Ovary (tissue), 9 donors: ENCODE data around the gene GABRG3. TPM values are rescaled to one million over a fixed set of nuclear protein-coding genes. Genes with fewer than 3 reads are reported as not detected.

Experiments
- DNase-seq, 5 donors: peaks; one replicate each; pipeline ENCODE4 v3.0.0-alpha.2; 2019 to 2020
- H3K27ac ChIP-seq, 2 donors: fragments of 200-600 bp; one replicate each; pipeline versions ENCODE4 v1.5.1 to v1.8.0; 2019 to 2022
- H3K27me3 ChIP-seq: fragments of 200-600 bp; one replicate; pipeline ENCODE4 v1.8.0; 2022
- H3K36me3 ChIP-seq: fragments of 200-600 bp; sonication (generic); one replicate; pipeline ENCODE4 v1.5.1; 2019
- H3K4me1 ChIP-seq: one replicate; pipeline ENCODE4 v1.8.1; 2013; ENCODE audit warnings: mild to moderate bottlenecking, moderate library complexity; ENCODE audit not compliant: insufficient read depth
- H3K4me3 ChIP-seq: fragments of 200-600 bp; sonication (generic); one replicate; pipeline ENCODE4 v1.5.1; 2017
- H3K9me3 ChIP-seq, 2 donors: fragments of 200-600 bp in 1 of 2; sonication (generic) in 1 of 2; one replicate each; pipeline versions ENCODE4 v1.5.1 to v1.8.1; 2013 to 2019; ENCODE audit warnings: mild to moderate bottlenecking in 1 of 2, moderate library complexity in 1 of 2
- EP300 ChIP-seq: sonication (generic); formaldehyde crosslinking; IDR thresholded peaks from one replicate; pipeline ENCODE4 v1.6.1; 2017; ENCODE audit warnings: antibody characterized with exemption
- POLR2A ChIP-seq: fragments of 450-650 bp; IDR thresholded peaks from one replicate; pipeline ENCODE4 v1.6.1; 2017; ENCODE audit warnings: antibody characterized with exemption, mild to moderate bottlenecking, moderate library complexity
- WGBS, 3 donors: extraction: QIAGEN DNeasy Blood & Tissue Kit in 1 of 3; methylation state at CpG; one replicate each; pipeline versions ENCODE4 v1.1.5 to v1.1.7; 2013 to 2017; 5-methylcytosine and 5-hydroxymethylcytosine counted together
- intact Hi-C, 4 donors: fragments of 100-400 bp; cut with DNase I; formaldehyde crosslinking; loops; one replicate each; pipeline versions ENCODE4 v1.11.0 to v1.15.1; 2022 to 2023
- polyA plus RNA-seq, 2 donors: library from polyadenylated mRNA; stranded (reverse); fragments of 200-250 nt in 1 of 2; fragments of 350-450 nt in 1 of 2; fragmentation: Illumina TruSeq in 1 of 2; extraction: RNeasy Lipid Tissue Mini Kit (QIAGEN cat#74804) in 1 of 2; gene quantifications; one replicate each; pipeline ENCODE4 v1.2.3, GENCODE V29; 2013 to 2014
- total RNA-seq, 7 donors: library from RNA; depleted of rRNA in 2 of 7; stranded (reverse); fragments of >200 nt in 2 of 7; fragmentation: NEBNext Ultra II Directional in 3 of 7; extraction: Animal tissue kit (Norgen Biotek cat#: 25700) in 3 of 7; gene quantifications; one replicate each; pipeline versions ENCODE4 v1.1.0 to v1.2.4, GENCODE V29; 2016 to 2023
- TF ChIP-seq, protein P1 (sequence below), 3 donors: fragments of 450-650 bp in 2 of 3; fragments of 200-600 bp in 1 of 3; IDR thresholded peaks; one replicate each; pipeline versions ENCODE4 v1.5.1 to v1.8.0; 2016 to 2022; ENCODE audit warnings: antibody characterized with exemption in 3 of 3, mild to moderate bottlenecking in 1 of 3
- donor health status: DM: no; HTN: no; CAD: no; lungs with moderate emphysema.
- donor health status: DM: no; HTN: no; CAD: no.
- donor health status: Bipolar disorder and iron deficiency.
- donor health status: DM: yes; HTN: yes; CAD: no.
- donor health status: DM: no; HTN: no; CAD: no.
- donor health status: DM: yes; HTN: yes; CAD: no.

The GABRG3 gene
- total and polyA plus RNA-seq, 9 donors: 0.01 to 0.18 (median 0.13) TPM; not detected in 6

DNA sequence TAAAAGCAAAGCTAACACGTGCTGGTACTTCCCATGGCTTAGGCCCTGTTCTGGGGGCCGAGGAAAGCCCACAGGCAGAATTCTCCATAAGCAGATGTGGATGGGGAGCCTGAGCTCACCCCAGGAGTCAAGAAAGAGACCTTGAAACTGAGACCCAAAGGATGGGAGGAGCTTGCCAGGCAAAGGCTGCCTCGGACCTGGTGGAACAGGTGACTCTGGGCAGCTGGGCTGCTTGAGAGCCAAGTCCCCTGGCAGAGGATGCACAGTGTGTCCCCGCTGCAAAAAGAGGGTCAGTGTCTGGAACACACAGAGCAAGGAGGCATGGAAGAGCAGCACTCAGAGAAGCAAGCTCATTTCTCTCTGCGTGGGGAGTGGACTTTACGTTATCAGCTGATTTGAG is 528.7 kb downstream of the GABRG3 start:
- no peaks in the 10 kb centered on the region for H3K4me1 ChIP-seq
- H3K4me3 ChIP-seq: no peak overlapping the region
- H3K36me3 ChIP-seq: no peaks in the 10 kb centered on the region
- WGBS, 3 donors: 44 to 55% (median 50%) methylated on average over 6 of the region's 6 CpGs
- DNase-seq: no peak
- no peak for TF ChIP-seq EP300
- TF ChIP-seq, protein P1, sequence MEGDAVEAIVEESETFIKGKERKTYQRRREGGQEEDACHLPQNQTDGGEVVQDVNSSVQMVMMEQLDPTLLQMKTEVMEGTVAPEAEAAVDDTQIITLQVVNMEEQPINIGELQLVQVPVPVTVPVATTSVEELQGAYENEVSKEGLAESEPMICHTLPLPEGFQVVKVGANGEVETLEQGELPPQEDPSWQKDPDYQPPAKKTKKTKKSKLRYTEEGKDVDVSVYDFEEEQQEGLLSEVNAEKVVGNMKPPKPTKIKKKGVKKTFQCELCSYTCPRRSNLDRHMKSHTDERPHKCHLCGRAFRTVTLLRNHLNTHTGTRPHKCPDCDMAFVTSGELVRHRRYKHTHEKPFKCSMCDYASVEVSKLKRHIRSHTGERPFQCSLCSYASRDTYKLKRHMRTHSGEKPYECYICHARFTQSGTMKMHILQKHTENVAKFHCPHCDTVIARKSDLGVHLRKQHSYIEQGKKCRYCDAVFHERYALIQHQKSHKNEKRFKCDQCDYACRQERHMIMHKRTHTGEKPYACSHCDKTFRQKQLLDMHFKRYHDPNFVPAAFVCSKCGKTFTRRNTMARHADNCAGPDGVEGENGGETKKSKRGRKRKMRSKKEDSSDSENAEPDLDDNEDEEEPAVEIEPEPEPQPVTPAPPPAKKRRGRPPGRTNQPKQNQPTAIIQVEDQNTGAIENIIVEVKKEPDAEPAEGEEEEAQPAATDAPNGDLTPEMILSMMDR (IDR thresholded peaks at IDR 0.05): no peak
- no peak for TF ChIP-seq POLR2A
- H3K9me3 ChIP-seq: no peaks in the 10 kb centered on the region
- intact Hi-C loops: no loop called here
- H3K27me3 ChIP-seq: no peaks in the 10 kb centered on the region
- no peak overlapping the region for H3K27ac ChIP-seq

DNA sequence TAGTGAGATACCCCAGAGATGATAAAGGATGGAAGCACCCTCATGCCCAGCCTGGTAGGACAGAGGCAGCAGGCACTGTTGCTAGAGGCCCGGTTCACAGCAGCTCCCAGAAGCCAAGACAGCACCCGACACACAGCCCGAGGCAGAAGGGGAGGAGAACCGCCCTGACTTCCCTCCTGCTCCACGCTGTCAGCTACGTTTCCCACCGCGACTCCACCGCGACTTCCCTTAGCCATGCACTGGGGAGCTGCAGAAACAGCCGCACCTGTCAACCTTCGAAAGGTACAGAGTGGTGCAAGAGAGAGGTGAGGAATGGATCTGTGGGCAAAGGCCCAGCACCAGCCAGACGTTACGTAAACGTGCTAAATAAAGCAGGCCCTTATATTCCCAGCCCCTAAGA is 529.2 kb downstream of the GABRG3 start:
- intact Hi-C loops: no loop called here

DNA sequence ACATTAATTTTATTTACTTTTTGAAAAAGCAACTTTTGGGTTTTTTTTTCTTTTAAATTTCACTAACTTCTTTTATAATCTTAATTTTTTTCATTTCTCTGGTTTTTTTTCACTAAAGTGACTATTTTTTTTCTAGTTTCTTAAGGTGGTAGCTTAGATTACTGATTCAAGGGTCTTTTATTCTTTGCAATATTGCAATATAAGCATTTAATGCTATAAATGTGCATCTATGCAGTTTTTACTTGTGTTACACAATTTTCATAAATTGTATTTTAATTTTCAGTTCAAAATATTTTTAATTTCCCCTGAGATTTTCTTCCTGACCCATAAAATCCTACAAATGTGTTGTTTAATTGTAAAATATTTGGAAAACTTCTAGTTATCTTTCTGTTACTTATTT is 535.8 kb downstream of the GABRG3 start:
- no peaks in the 10 kb centered on the region for H3K4me1 ChIP-seq
- no peak overlapping the region for H3K27ac ChIP-seq
- intact Hi-C loops: no loop called here
- no peaks in the 10 kb centered on the region for H3K27me3 ChIP-seq
- H3K4me3 ChIP-seq: no peak overlapping the region
- TF ChIP-seq, protein P1 (IDR thresholded peaks at IDR 0.05): no peak
- no peaks in the 10 kb centered on the region for H3K36me3 ChIP-seq
- DNase-seq: no peak
- no peaks in the 10 kb centered on the region for H3K9me3 ChIP-seq

More for the DNA sequence above, 529.2 kb downstream of the GABRG3 start:
- no peaks in the 10 kb centered on the region for H3K4me1 ChIP-seq
- no peak overlapping the region for H3K27ac ChIP-seq
- no peaks in the 10 kb centered on the region for H3K36me3 ChIP-seq
- no peaks in the 10 kb centered on the region for H3K27me3 ChIP-seq
- 82 to 93% (median 84%) methylated on average over 15 of the region's 15 CpGs for whole genome bisulfite sequencing, 3 donors
- TF ChIP-seq POLR2A (no peak), EP300 (no peak)
- TF ChIP-seq, protein P1 (IDR thresholded peaks at IDR 0.05): no peak
- H3K4me3 ChIP-seq: no peak overlapping the region
- H3K9me3 ChIP-seq: no peaks in the 10 kb centered on the region
- DNase-seq: no peak

DNA sequence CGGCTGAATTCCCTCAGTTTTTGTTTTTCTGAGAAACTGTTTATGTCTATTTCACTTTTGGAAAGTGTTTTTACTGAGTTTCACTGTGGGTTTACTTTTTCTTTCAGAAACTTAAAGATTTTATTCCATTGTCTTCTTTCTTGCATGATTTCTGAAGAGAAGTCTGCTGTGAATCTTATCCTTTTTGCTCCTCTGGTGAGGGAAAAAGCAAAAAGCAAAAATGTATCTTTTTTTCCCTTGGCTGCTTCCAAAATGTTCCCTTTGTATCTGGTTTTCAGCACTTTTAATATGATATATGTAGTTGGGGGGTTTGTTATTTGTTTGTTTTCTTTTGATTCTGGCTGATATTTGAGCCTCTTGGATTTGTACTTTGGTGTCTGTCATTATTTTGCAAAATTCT is 538.0 kb downstream of the GABRG3 start:
- intact Hi-C loops: no loop called here
- Histone ChIP-seq H3K27ac (no peak overlapping the region), H3K36me3 (no peaks in the 10 kb centered on the region), H3K4me3 (no peak overlapping the region), H3K4me1 (no peaks in the 10 kb centered on the region), H3K27me3 (no peaks in the 10 kb centered on the region), H3K9me3 (no peaks in the 10 kb centered on the region)
- no peak for DNase-seq
- TF ChIP-seq EP300: no peak
- TF ChIP-seq POLR2A: no peak
- TF ChIP-seq, protein P1 (IDR thresholded peaks at IDR 0.05): no peak
- WGBS, 3 donors: 93 to 100% (median 94%) methylated on average over 1 of the region's 1 CpG
